GM21737 (cell line): Measurements from ENCODE around the gene ZNG1A.
"Not testable (repeated sequence)": the region's sequence is repeated elsewhere in the genome, so short reads cannot be mapped to it uniquely, and the experiment has no call there.

ENCODE experiments used
- ATAC-seq: cut with Tn5 transposase; IDR thresholded peaks from one replicate; pipeline ENCODE4 v1.9.1; 2021; ENCODE audit warnings: mild to moderate bottlenecking, moderate library complexity; ENCODE audit not compliant: unreplicated experiment

The ZNG1A gene

DNA sequence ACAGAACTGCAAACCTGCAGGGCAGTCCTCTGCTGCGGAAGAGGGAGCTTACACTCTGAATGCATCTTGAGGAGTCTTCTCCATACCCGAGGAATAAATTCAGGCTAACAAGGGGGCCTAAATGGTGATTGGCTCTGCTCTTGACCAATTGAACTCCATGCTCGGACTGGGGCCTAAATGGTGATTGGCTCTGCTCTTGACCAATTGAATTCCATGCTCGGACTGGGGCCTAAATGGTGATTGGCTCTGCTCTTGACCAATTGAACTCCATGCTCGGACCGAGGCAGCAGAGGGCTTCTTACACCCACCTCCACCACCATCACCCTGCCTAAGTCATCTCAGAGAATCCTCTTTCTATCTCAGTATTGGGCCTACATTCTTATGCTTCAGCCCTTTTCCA is 79.0 kb downstream of the ZNG1A start:
- not testable (repeated sequence) for ATAC-seq

- ATAC-seq: not testable (repeated sequence)
These were observed 80.1 kb downstream of the ZNG1A start for GRCh38 chr9:98775-99174.

GRCh38 chr9:94992-95391 is 83.9 kb downstream of the ZNG1A start:
- not testable (repeated sequence) for ATAC-seq

- not testable (repeated sequence) for ATAC-seq
These were observed 84.5 kb downstream of the ZNG1A start for GRCh38 chr9:94323-94722.

DNA sequence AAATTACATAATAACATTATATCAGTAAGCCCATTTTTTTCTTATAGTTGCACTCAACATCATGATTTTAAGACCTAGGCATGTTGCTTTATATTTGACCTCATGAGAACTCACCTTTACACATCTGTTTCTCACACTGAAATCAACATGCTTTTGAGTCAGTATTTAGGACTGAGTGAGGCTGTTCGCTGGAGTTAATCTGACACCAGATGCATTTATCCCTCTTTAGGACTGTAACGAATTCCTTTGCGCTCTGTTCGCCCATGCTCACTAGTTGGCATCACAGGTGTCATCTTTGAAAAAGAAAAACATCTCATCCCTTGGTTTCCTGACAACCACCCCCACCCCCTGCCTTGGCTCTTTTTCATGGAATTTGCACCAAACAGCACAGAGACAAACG is 84.9 kb downstream of the ZNG1A start:
- not testable (repeated sequence) for ATAC-seq

DNA sequence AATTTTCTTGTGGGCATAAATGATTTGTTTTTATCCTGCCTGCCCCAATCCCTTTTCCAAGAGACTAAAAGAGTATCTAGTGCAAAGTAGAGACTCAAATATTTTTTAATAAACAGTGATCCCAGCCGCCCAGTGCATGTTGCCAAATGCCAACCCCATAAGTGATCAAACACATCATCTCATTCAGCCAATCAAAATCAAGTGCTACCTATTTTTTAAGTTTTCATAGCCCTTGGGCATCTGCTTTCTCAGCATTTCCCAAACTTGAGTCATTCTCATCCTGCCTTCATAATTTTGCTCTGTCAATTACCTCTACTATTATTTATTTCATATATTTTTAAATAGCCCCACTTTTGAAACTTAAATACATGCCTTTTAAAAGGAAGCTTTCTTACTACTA is 88.0 kb downstream of the ZNG1A start:
- ATAC-seq: not testable (repeated sequence)

GRCh38 chr9:88396-89037 is 90.3 kb downstream of the ZNG1A start:
- ATAC-seq: not testable (repeated sequence)

- not testable (repeated sequence) for ATAC-seq
These were observed 91.0 kb downstream of the ZNG1A start for GRCh38 chr9:87860-88259.

DNA sequence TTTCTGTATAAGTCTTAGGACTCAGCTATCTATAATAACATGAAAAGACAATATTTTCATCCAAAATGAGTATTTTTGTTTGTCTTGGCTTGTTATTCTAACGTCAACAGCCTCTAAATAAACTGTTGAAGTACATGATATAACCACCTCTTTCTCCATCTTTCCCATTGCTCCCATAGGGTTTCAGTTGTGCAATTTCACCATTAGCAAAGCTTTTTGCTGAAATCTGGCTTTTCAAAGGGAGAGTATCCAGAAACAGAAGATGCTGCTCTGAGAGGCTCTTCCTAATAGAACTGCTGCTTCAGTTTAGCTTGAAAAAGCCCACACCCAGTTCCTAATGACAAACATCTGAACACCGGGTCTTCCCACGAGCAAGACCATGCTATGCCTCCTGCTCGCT is 91.8 kb downstream of the ZNG1A start:
- ATAC-seq: not testable (repeated sequence)

- not testable (repeated sequence) for ATAC-seq
These were observed 92.2 kb downstream of the ZNG1A start for GRCh38 chr9:86697-87096.

- not testable (repeated sequence) for ATAC-seq
These were observed 95.7 kb downstream of the ZNG1A start for GRCh38 chr9:82932-83689.

GRCh38 chr9:78333-78732 is 100.5 kb downstream of the ZNG1A start:
- ATAC-seq: not testable (repeated sequence)

DNA sequence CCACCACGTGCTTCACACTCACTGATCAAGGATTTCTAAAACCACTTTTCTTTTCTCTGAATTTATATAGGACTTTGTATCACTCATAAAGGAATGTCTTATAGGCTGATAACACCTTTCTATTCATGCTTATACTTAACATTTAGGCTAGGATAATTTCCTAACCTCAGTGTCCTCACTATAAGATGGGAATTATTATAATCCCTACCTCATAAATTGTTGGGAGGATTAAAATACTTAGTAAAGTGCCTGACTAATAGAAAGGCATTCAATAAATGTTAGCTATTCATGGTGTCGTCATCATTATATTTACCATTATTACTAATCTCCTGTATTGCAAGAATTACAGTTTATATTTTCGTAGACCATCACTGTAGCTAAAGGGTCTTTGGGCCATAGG is 102.5 kb downstream of the ZNG1A start:
- not testable (repeated sequence) for ATAC-seq

- not testable (repeated sequence) for ATAC-seq
These were observed 104.8 kb downstream of the ZNG1A start for GRCh38 chr9:73900-74525.

GRCh38 chr9:73076-73899 is 105.6 kb downstream of the ZNG1A start:
- not testable (repeated sequence) for ATAC-seq
